ENCODE results near the gene DYSF.
"Not testable (repeated sequence)": the region's sequence is repeated elsewhere in the genome, so short reads cannot be mapped to it uniquely, and the experiment has no call there.

The DYSF gene

DNA sequence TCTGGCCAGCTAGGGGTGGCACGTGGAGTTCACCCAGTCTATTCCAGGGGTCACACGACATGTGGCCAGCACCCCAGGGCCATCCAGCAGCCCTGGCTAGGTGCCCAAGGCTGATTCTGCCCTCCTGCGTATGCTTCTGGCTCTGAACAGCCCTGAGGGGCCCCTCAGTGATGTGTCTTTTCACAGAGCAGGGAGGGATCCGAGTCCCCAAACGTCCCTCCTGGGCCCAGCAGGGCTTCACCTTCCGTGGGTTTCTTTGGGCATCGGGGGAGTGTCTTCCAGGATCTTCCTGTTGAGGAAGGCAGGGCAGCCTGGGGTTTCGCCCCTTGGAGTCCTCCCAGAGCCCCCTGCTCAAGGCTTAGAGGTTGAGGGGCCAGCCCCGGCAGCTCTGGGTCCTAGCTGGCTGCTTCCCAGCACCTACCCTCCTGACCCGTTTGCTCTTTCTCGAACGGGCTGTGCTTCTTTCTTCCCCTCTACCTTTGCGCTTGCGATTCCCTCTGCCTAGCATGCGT lies 165.9 kb downstream of the DYSF start:
- DNase-seq: no peak

- no peak for DNase-seq
Measured at GRCh38 chr2:71620116-71620515, 166.8 kb downstream of the DYSF start.

GRCh38 chr2:71620851-71621251 lies 167.5 kb downstream of the DYSF start:
- DNase-seq: no peak

- no peak for DNase-seq
Measured at GRCh38 chr2:71629273-71629672, 175.9 kb downstream of the DYSF start.

- no peak for DNase-seq
Measured at GRCh38 chr2:71629771-71630453, 176.6 kb downstream of the DYSF start.

DNA sequence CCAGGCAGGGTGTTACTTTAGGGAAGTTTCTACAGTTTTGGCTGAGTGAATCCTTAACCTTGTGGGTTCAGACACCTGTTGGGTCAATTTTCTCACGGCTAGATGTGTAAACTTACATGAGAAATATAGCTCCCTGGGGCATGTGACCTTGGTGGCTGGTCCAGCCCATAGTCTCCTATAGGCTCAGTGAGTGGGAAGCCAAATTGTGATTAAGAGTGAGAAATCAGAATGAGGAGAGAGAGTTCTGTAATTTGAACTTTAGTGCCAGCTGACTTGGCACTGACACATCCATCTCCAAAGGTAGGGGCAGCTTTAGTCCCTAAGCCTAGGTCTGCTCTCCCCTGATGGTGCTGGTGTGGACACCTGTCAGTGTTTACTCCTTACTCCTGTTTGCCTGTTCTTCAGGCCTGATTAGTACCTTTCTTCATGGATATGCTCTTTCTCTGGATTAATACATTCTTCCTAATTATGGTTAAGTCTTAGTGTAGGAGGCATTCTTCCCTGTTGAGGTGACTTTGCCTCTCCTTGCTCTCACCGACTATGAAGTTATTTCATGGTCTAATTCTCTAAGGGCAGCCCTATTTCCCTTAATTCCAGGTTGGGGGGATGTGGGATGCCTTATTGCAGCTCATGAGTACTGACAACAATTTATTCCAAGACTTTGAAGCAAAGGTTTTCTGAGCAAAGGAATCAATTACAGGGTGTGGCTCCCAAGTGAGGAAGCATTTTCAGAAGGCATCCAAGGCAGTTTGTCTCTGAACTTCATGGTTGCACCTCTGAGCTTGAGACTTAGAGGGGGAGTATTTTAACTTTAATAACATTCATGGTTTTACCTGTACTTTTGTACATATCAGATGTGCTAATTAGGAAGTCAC lies 177.3 kb downstream of the DYSF start:
- DNase-seq: no peak

DNA sequence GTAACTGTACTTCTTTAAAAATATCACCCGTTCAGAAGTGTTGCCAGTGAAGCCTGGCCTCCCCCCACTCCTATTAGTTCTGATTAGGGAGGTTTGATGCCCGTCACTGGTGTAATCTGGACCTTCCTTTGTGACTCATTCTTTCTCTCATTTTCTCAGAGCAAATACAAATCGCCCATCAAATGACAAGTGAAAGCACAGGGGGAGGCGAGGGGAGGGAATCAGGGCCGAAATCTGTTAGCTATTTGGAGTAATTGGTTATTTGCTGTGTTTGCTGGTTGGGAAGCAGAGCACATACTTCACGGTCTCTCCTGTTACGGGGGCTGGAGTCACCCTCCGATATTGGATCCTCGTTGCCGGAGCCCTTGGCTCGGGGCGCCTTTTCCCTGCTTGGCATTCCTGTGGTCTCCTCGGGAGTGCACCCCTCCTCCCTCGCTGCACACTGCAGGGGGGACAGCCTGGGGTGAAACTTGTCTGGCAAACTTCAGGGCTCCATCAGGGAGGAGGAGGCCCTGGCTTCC lies 178.1 kb downstream of the DYSF start:
- DNase-seq: no peak

GRCh38 chr2:71633086-71633485 lies 179.7 kb downstream of the DYSF start:
- DNase-seq: no peak

- no peak for DNase-seq
Measured at GRCh38 chr2:71634567-71634966, 181.2 kb downstream of the DYSF start.

DNA sequence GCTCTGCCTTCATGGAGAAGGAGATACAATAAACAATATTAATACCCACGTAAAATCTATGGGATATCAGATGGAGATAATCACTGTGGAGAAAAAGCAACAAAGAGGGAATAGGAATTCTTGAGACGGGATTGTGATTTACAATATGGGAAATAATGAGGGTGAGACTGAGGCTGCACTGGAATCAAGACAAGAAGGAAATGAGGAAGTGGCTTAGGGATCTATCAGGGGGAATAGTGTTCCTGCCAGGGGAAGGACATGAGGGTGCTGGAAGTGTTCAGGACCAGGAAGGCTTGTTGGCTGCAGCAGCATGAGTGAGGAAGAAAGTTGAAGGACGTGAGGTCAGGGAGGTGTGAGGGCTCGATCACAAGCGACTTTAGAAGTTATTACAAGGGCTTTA lies 182.4 kb downstream of the DYSF start:
- no peak for DNase-seq

GRCh38 chr2:71637168-71637567 lies 183.8 kb downstream of the DYSF start:
- DNase-seq: no peak

DNA sequence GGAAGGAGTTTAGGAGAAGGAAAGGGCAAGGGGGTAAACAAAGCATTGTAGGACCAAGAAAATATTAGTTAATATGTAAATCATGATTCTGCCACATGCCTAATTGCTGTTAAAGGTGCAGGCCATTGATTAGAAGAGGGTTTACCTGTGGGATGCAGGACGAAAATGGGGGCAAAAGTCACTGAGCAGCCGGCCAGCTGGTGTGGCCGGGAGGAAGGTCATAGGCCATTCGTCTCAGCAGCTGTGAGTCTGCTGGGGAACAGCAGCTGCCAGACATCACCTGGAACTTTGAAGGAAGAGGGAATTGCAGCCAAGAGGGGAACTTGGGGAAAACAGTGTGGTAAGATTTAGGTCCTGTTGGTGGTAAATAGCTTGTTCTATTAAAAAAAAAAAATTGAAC lies 184.4 kb downstream of the DYSF start:
- DNase-seq: no peak

- DNase-seq: no peak
Measured at GRCh38 chr2:71639735-71640134, 186.4 kb downstream of the DYSF start.

GRCh38 chr2:71640489-71640888 lies 187.1 kb downstream of the DYSF start:
- no peak for DNase-seq

DNA sequence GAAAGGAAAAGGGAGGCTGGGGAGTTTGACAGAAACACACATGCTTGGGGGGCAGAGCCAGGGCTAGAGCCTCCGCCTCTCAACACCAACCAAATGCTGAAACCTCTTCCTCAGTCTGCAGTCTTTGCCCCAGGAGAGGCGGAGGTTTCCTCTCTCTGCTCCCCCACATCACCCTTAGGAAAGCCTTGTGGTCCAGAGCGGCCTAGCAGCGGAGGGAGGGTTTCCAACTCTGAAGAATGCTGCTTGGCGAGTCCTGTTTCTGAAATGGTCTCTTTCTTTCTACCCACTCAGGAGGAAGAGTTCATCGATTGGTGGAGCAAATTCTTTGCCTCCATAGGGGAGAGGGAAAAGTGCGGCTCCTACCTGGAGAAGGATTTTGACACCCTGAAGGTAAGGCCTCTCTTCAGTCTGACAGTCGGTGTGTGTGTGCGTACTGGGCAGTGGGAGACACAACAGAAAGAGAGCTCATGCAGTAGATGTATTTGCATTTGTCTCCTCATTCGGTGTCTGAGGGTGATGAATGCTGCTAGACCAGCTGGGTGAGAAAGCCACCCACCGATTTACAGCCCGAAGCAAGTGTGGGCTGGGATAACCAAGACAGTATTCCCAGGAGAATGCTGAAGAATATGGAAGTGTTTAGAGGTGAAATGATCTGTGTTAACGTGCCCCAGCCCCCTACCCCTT lies 190.5 kb downstream of the DYSF start:
- DNase-seq: no peak

DNA sequence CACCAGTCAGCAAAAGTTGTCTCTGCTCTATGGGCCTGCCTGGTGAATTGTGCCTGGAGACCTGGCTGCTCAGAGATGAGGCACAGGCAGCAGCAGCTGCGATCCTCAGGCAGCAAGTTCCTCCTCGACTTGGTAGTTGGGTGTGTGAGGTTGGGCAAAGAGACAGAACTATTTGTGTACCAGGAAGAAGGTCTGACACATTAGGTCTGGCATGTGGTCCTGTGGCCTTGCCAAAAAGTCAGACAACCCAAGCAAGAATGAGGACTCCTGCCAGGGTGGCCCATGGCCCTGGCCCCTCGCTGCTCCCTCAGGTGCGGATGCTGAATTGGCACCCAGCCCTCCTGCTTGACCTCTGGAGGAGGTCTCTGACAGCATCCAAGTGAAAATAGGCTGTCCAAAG lies 192.7 kb downstream of the DYSF start:
- DNase-seq: no peak

DNA sequence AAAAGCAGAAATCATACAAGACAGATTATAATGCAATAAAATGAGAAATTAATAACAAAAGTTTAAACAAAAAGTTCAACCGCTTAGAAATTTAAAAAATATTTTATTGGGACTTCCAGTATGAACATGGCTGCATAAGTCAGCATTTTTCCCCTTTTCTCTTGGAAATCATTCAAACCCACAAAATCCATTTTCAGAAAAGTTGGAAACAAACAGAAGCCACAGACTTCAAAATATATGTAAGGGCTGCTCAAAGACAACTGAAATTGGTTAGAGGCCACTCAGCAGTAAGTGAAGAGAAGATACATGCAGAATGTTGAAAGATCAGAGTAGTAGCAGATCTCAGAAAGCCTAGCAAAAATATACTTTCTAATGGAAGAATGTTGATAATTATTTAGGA lies 194.0 kb downstream of the DYSF start:
- no peak for DNase-seq

DNA sequence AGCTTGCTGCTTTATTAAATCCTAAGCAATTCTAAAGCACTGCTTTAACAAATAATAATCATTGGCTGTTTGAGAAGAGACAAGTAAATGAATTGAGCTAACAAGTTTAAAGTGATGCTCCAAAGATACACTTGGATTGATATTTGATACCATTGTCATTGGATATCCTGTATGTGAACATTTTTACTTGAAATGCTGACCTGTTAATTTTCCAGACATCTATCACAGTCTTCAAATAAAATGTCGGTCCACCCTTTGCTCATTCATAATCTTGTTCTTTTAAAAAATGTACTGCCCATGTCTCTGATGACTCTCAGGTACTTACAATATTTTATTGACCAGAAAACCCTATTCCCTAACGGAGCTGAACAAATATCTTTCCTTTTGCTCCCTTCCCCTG lies 202.1 kb downstream of the DYSF start:
- no peak for DNase-seq

DNA sequence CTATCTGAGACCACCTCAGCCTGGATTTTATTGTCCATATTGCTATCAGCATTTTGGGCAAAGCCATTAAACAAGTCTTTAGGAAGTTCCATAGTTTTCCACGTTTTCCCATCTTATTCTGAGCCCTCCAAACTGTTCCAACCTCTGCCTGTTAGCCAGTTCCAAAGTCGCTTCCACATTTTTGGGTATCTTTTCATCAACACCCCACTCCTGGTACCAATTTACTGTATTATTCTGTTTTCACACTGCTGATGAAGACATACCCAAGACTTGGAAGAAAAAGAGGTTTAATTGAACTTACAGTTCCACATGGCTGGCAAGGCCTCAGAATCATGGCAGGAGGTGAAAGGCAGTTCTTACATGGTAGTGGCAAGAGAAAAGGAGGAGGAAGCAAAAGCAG lies 204.9 kb downstream of the DYSF start:
- DNase-seq: not testable (repeated sequence)

DNA sequence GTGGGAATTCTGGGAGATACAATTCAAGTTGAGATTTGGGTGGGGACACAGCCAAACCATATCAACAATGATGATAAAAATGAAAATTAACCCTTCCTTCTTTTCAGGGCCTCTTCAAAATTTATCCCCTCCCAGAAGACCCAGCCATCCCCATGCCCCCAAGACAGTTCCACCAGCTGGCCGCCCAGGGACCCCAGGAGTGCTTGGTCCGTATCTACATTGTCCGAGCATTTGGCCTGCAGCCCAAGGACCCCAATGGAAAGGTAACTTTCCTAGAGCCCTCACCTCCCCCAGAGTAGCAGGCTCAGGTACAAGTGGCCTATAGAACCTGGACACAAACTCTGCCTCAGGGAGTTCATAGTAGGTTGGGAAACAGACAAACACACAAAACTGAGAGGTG lies 205.4 kb downstream of the DYSF start:
- no peak for DNase-seq

DNA sequence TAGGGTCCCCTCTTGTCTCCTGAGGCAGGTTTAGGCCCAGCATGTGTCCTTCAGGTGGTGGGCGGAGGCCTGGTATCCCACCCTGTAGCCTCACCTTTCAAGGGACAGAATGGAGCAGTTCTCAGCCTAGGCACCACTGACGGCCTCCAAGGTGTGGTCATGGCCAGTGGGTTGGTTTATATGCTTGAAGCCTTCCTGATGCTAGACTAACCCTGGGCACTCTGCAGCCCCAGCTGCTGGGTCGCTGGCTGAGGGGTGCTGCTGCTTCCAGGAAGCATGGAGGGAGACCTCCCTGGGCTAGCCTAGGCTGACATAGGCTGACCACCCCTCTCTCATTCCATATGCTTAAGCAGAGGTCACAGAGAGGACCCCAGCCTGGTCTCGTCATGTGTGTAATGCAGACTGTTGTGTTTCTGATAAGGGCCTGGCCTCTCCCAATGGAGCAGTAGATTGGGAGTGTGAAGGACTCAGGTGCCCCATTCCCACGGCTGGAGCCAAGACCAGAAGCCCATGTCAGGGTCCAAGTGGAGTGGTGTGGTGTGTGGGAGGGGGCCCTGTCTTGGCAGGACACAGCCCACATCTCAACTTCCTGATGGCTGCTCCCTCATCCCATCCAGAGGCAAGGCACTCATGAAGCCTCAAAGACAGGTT lies 206.6 kb downstream of the DYSF start:
- no peak for DNase-seq

GRCh38 chr2:71661782-71662181 lies 208.4 kb downstream of the DYSF start:
- DNase-seq: no peak

Measured in CD4-positive, alpha-beta T cell treated with Interleukin-17A for 4 hours (primary cell).